Measurements from ENCODE around the gene LRP1B.

The LRP1B gene

DNA sequence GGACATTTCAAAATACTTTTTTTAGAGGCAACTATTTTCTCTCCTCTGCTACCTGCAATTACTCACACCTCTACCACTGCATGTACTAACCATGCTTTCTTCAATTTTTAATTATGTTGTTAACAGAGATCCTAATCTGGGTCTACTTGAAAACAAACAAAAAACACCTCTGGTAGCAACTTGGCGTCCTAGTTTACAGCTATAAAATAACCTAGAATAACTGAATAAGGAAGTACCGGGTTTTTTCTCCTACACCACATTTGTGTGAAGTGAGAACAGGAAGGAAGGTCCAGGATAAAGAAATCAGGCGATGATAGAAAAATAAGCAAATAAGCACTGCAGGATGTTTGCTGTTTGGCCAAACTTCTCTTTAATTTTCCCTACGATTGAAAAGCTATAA, 633.5 kb downstream of the LRP1B start:
- DNase-seq, result no peak

DNA sequence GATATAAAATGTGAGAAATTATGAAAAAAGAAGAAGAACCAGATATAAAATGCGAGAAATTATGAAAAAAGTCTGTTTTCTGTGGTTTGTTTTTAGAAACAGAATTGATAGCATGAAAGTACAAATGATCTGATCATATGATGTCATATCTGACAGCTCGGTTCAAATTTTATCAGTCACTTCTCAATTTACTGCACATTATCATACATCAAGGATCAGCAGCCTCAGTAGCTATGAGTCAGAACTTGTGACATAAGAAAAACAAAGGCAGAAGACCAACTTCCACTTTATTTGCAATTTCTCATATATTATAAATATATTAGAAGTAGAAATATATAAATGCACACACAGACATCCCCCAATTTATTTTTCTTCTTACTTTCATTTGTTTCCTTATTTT, 634.0 kb downstream of the LRP1B start:
- DNase-seq, result no peak

- no peak for DNase-seq
These were observed 636.9 kb downstream of the LRP1B start for GRCh38 chr2:141493936-141494335.

DNA sequence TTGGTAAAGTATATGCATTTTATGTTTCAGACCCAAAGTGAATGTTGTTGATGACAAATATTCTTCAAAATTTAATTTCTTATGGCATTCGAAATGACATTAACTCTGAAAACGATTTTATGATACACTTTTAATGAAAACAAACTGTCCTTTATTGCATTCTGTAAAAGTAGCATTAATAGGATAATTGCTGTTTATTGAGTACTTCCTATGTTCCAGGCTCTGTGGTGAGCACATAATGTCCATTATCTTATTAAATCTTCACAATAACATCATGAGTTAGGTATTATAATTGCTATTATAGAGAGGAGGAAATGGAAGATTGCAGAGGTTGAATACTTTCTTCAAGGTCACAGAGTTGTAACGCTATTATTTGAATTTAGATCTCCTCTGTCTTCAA, 638.0 kb downstream of the LRP1B start:
- no peak for DNase-seq

DNA sequence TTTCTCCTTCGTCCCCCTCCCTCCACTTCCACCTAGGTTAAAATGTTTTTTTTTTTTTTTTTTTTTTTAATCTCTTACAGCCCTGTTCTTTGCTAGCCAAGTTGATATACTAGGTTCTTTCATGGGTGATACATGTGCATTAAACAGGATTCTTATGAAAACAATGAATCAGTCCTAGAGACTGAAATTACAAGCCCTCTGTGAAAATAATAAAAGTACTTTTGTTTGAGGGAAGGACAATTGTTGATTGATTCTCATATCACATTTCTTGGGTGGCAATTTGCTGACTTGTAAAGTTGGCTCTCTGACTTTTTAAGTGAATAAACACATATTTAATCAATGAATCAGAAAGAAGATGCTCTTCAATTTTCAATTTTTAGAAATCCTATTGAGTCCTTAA, 639.9 kb downstream of the LRP1B start:
- DNase-seq, result no peak

DNA sequence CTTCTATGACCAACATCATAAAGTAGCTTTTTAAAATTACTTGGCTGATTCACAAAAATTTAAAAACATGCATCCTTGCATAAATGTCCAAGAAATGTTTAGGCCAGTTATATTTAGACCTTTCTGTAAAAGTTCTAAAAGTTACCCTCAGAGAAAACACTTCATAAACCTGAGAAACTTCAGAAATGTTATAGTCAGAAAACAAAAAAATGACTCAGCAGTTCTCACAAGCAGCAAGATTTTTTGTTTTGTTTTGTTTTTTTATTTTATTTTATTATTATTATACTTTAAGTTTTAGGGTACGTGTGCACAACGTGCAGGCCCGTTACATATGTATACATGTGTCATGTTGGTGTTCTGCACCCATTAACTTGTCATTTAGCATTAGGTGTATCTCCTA, 648.1 kb downstream of the LRP1B start:
- DNase-seq, result no peak

GRCh38 chr2:141475801-141476200, 655.0 kb downstream of the LRP1B start:
- no peak for DNase-seq

- DNase-seq, result no peak
These were observed 662.1 kb downstream of the LRP1B start for GRCh38 chr2:141468761-141469160.

- DNase-seq, result no peak
These were observed 663.5 kb downstream of the LRP1B start for GRCh38 chr2:141467331-141467730.

- DNase-seq, result no peak
These were observed 665.8 kb downstream of the LRP1B start for GRCh38 chr2:141464995-141465394.

DNA sequence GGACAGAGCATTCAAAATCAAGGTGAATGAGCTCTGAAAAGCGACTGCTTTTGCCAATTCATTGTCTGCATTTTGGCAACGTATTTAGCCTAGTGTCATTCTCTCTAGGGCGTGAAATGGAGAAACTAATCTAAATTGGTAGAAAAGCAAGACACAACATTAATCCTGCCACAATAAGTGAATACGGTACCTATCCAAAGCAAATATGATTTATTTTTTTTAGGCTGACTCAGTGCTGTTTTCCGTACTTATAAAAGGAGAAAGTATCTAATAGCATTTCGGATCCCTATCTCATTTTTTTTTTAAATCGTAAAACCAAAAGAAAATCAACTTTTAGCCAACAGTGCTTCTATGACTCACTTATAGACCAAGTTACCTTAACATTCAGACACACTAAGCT, 672.5 kb downstream of the LRP1B start:
- DNase-seq, result no peak

DNA sequence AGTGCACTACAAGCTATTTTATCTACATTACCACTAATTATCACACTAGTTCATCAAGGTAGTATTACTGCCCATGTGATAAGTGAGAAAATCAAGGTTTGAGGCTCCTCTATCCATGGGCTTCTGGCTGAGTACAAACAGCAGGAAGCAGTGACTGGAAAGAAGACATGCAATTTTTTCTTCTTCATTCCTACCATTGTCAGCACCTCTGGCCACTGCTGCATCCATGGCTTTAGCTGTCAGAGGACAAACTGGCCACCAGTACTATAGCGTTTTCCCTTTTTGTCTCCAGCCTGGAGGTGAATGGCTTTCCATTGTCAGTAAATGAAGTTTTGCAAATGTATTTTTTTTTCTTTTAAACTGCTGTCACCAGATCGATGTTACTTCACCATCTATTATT, 674.9 kb downstream of the LRP1B start:
- DNase-seq, result no peak

GRCh38 chr2:141455211-141455826, 675.5 kb downstream of the LRP1B start:
- DNase-seq, result no peak

- DNase-seq, result no peak
These were observed 690.7 kb downstream of the LRP1B start for GRCh38 chr2:141440072-141440635.

- DNase-seq, result no peak
These were observed 691.3 kb downstream of the LRP1B start for GRCh38 chr2:141439524-141439923.

GRCh38 chr2:141438536-141438935, 692.3 kb downstream of the LRP1B start:
- no peak for DNase-seq

GRCh38 chr2:141437521-141437920, 693.3 kb downstream of the LRP1B start:
- no peak for DNase-seq

DNA sequence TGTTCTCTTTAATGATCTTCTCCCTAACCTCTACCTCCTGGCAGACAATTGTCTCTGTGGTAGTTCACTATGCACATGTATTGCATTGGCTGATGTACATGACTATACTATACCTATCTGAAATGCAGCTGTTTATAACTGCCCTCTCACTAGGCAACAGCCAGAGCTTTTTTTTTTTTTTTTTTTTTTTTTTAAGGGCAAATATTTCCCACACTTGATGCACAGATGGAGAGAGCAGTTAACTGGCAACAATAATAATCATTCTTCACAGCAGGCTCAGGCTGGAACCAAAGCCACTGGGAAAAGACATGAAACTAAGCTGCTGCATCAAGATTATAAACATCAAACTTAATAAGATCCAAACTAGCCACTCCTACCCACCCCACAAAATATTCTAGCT, 707.7 kb downstream of the LRP1B start:
- no peak for DNase-seq

GRCh38 chr2:141417246-141417797, 713.5 kb downstream of the LRP1B start:
- DNase-seq, result no peak

DNA sequence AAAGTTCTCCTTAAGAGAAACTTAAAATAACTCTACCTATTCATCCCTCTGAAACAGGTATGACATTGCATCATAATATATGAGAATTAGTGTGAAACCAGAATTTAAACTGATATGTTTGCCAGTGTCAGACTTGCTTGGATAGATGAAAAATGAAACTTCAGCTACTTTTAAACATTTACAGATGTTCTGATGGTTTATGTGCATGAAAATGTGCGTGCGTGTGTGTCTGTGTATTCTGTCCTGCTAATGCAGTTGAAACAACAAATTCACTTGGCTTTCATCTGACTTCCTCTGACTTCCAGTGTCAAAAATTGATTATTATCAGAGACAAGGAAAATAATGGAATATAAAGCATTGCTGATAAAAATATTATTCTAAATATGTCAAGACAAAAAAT, 719.4 kb downstream of the LRP1B start:
- no peak for DNase-seq

- no peak for DNase-seq
These were observed 731.5 kb downstream of the LRP1B start for GRCh38 chr2:141399270-141399669.

- no peak for DNase-seq
These were observed 737.6 kb downstream of the LRP1B start for GRCh38 chr2:141393214-141393545.

DNA sequence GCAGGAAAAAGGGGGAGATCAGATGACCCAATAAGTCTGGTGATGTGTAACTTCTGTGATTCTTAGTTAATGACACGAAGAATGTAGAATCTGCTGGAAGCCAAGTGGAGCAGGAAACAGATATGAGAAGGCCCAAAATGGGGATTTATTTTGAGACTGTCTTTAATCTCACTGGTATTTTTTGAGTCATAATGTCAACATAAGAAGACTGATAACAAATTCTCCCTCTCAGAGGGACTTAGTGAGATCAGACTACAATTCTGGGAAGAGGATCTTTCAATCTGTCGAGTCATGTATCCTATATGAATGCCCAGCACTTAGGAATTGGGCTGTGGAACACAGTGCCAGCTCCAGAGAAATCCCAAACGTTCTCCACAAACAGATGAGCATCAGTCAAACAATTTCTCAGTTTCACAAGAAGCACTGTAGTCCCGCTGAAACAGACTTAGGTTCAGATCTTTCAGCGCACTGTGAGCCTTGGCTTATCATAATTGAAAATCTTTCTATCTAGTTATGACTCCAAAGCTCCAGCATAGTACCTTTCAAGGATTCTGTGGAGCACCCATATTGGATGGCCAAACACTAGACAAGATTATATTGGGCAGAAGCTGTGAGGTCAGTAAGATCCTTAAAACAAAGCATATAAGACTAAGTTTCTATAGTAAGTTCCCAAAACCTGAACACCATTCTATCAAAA, 738.2 kb downstream of the LRP1B start:
- DNase-seq, result no peak

DNA sequence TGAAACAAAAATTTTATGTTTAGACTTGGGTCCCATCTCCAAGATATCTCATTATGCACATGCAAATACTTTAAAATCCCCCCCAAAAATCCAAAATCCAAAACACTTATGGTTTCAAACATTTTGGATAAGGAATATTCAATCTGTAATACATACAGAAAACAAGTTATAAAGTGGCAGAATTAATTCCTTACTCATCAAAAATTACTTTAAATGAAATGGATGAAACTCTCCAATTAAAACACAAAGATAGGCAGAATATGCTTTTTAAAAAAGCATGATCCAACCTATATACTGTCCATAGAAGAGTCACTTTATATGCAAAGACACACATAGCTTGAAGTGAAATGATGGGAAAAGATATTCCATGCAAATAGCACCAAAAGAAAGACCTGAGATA, 744.6 kb downstream of the LRP1B start:
- DNase-seq, result no peak

- no peak for DNase-seq
These were observed 746.1 kb downstream of the LRP1B start for GRCh38 chr2:141384676-141385075.
